Lower leg skin (tissue), 3 donors: Measurements from ENCODE around the gene LSG1.

Experiments
- CTCF ChIP-seq, 3 donors: fragments of 450-650 bp; IDR thresholded peaks; one replicate each; pipeline ENCODE4 v1.5.1; 2016; ENCODE audit warnings: antibody characterized with exemption in 3 of 3, mild to moderate bottlenecking in 3 of 3, moderate library complexity in 2 of 3
- POLR2A ChIP-seq, 2 donors: fragments of 450-650 bp; IDR thresholded peaks; one replicate each; pipeline ENCODE4 v1.6.1; 2016 to 2017; ENCODE audit warnings: antibody characterized with exemption in 2 of 2, mild to moderate bottlenecking in 1 of 2, moderate library complexity in 1 of 2

DNA sequence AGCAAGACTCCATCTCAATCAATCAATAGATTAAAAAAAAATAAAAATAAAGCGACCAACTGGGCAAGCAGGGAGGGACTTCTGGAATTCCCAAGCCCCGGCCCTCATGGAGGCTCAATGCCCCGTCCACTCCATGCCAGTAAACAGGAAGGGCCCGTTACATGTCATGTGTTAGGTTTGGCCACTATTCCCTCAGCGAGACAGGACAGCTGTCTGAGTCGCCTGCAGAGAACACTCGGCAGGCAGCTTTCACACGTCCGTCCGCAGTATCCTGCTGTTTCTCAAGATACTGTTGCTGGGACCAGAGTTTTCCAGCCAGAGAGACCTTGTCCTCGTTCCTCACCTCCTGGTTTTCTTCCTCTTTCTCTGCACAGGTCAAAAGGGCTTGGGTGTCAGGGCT, 56.8 kb downstream of the LSG1 start:
- no peak for TF ChIP-seq POLR2A (IDR thresholded peaks at IDR 0.05)
- no peak for TF ChIP-seq CTCF (IDR thresholded peaks at IDR 0.05)
